ENCODE data around the gene PNO1.

GRCh38 chr2:68151037-68151436 lies 6.7 kb upstream of the PNO1 start:
- TF ChIP-seq CTCF (IDR thresholded peaks at IDR 0.05 in 4 of 5, conservative IDR thresholded peaks at IDR 0.05 in 1 of 5) (no peak), POLR2A (IDR thresholded peaks at IDR 0.05) (no peak)
